ENCODE measurements around the gene GNL3. TPM values are rescaled to one million over a fixed set of nuclear protein-coding genes. Genes with fewer than 3 reads are reported as not detected.

Gene GNL3
- total RNA-seq, 4 donors from 2014 or later: 95.8 to 184 (median 112) TPM

DNA sequence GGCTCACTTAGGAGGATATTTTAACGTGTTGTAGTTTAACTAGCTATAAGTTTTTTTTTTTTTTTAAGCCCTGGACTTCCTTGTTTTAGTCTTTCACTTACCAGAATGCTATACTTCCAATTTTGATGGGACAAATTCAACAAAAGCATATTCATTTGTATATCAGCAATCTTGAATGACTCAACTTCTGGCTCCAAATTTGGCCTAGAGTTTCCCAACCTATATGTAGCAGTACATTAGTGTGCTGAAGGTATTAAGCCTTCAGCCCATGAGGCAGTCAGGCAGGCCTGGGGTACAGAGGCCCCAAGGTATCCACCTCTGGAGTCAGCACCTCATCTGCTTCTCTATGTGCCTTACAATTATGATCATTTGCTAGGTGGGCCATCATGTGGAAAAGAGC is 6.0 kb upstream of the GNL3 start:
- intact Hi-C loops (cut with DNase I): loop anchor here (10.0 kb wide), 1 partner anchor 145 kb away; the partner anchor contains the start of genes NT5DC2 and UQCC5
- WGBS, 2 donors: 38 to 52% methylated on average over 1 of the region's 1 CpG
- Histone ChIP-seq H3K27me3 (no peaks in the 10 kb centered on the region), H3K27ac (no peak overlapping the region), H3K9me3 (no peaks in the 10 kb centered on the region), H3K4me3 (no peak overlapping the region), H3K36me3 (peaks cover 22 to 59% (median 25%) of the 10 kb centered on the region in 3 donors), H3K4me1 (peaks cover 0 to 42% (median 22%) of the 10 kb centered on the region in 3 donors)
- no peak for TF ChIP-seq POLR2A (IDR thresholded peaks at IDR 0.05)
- TF ChIP-seq, protein P1, sequence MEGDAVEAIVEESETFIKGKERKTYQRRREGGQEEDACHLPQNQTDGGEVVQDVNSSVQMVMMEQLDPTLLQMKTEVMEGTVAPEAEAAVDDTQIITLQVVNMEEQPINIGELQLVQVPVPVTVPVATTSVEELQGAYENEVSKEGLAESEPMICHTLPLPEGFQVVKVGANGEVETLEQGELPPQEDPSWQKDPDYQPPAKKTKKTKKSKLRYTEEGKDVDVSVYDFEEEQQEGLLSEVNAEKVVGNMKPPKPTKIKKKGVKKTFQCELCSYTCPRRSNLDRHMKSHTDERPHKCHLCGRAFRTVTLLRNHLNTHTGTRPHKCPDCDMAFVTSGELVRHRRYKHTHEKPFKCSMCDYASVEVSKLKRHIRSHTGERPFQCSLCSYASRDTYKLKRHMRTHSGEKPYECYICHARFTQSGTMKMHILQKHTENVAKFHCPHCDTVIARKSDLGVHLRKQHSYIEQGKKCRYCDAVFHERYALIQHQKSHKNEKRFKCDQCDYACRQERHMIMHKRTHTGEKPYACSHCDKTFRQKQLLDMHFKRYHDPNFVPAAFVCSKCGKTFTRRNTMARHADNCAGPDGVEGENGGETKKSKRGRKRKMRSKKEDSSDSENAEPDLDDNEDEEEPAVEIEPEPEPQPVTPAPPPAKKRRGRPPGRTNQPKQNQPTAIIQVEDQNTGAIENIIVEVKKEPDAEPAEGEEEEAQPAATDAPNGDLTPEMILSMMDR (IDR thresholded peaks at IDR 0.05): no peak
- no peak for DNase-seq

DNA sequence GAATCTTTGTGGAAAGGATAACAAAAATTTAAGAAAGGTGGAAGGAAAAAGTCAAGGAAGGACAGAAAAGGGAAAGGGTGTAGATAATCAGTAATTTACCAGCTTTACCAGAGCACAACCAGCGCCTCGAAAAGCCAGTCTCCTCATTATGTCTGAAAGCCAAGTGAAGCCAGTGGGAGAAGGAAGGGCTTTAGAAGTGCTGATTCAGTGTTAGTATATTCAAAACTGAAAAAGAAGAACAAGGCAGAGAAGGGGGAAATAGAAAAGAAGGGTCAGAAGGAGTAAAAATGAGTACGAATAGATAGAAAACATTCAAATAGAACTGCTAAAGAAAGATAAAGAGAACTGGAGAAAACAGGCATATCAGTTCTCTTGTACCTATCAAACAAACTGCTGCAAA is 4.2 kb upstream of the GNL3 start:
- intact Hi-C loops (cut with DNase I): loop anchor here (10.0 kb wide), 1 partner anchor 147 kb away; the partner anchor contains the start of genes NT5DC2 and UQCC5
- H3K4me3 ChIP-seq: no peak overlapping the region
- H3K36me3 ChIP-seq: peaks cover 20 to 44% (median 22%) of the 10 kb centered on the region in 3 donors
- H3K27me3 ChIP-seq: no peaks in the 10 kb centered on the region
- TF ChIP-seq POLR2A (IDR thresholded peaks at IDR 0.05): no peak
- TF ChIP-seq, protein P1 (IDR thresholded peaks at IDR 0.05): no peak
- peaks cover 2 to 48% (median 25%) of the 10 kb centered on the region in 3 donors for H3K4me1 ChIP-seq
- H3K27ac ChIP-seq: peak overlapping the region in 3 of 4 donors; percentile 2 to 61 (median 30)
- 52 to 74% methylated on average over 3 of the region's 3 CpGs for WGBS, 2 donors
- H3K9me3 ChIP-seq: no peaks in the 10 kb centered on the region
- no peak for DNase-seq

DNA sequence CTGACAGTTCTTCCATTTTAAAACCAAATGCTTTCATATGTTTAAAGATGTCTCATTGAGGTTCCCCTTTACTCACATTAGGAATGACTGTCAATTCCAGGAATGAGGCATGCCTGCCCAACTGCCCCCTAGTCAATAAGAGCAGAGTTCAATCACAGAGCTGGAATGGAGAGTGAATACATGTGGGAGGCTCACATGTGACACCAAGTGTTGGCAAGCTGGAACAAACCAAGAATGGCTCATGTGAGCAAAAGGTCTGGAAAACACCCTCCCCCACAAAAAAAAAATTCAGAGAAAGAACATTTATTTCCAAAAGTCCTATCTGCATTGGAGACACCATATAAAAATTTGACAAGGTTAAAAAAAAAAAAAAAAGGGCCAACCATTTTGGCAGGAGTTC is 3.8 kb upstream of the GNL3 start:
- Histone ChIP-seq H3K27me3 (no peaks in the 10 kb centered on the region), H3K4me1 (peaks cover 6 to 52% (median 29%) of the 10 kb centered on the region in 3 donors), H3K27ac (peak overlapping the region in 3 of 4 donors; percentile 2 to 61 (median 30)), H3K36me3 (peaks cover 18 to 40% (median 22%) of the 10 kb centered on the region in 3 donors), H3K4me3 (no peak overlapping the region), H3K9me3 (no peaks in the 10 kb centered on the region)
- intact Hi-C loops (cut with DNase I): loop anchor here (10.0 kb wide), 1 partner anchor 147 kb away; the partner anchor contains the start of genes NT5DC2 and UQCC5
- DNase-seq: no peak
- TF ChIP-seq, protein P1 (IDR thresholded peaks at IDR 0.05): no peak
- TF ChIP-seq POLR2A (IDR thresholded peaks at IDR 0.05): no peak

DNA sequence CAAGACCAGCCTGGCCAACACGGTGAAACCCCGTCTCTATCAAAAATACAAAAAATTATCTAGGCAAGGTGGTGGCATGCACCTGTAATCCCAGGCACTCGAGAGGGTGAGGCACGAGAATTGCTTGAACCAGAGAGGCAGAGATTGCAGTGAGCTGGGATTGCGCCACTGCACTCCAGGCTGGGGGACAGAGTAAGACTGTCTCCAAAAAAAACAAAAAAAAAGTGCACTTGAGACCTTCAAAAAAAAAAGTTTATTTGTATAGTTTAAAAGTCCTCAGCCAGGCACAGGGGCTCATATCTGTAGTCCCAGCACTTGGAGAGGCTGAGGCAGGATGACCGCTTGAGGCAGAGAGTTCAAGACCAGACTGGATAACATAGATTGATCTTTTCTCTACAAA is 2.2 kb upstream of the GNL3 start:
- H3K4me1 ChIP-seq: peaks cover 11 to 68% (median 38%) of the 10 kb centered on the region in 3 donors
- no peak overlapping the region for H3K27ac ChIP-seq
- H3K9me3 ChIP-seq: no peaks in the 10 kb centered on the region
- intact Hi-C loops (cut with DNase I): loop anchor here (10.0 kb wide), 1 partner anchor 149 kb away; the partner anchor contains the start of genes NT5DC2 and UQCC5
- no peak for TF ChIP-seq POLR2A (IDR thresholded peaks at IDR 0.05)
- TF ChIP-seq, protein P1 (IDR thresholded peaks at IDR 0.05): no peak
- no peak overlapping the region for H3K4me3 ChIP-seq
- 67 to 73% methylated on average over 6 of the region's 6 CpGs for WGBS, 2 donors
- no peaks in the 10 kb centered on the region for H3K27me3 ChIP-seq
- peaks cover 15 to 40% (median 16%) of the 10 kb centered on the region in 3 donors for H3K36me3 ChIP-seq
- no peak for DNase-seq

DNA sequence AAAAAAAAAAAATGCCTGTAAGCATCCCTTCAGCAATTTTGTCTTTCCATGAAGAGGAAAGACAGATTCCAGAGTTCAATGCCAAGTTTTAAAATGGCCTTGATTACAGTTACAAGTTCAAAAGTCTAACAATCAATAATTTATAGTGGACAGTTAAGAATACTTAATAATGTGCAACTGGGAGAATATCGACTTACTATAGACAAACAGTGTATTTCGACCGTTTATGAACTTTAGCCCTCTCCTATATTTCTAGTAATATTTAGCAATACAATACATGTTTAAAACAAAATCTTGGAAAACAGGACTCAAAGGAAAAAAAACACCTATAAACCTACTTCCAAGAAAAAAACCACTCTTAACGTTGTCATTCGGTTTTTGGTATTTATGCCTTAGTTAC is 1.6 kb upstream of the GNL3 start:
- no peaks in the 10 kb centered on the region for H3K9me3 ChIP-seq
- no peak for DNase-seq
- H3K4me1 ChIP-seq: peaks cover 11 to 74% (median 40%) of the 10 kb centered on the region in 3 donors
- intact Hi-C loops (cut with DNase I): loop anchor here (10.0 kb wide), 1 partner anchor 149 kb away; the partner anchor contains the start of genes NT5DC2 and UQCC5
- TF ChIP-seq, protein P1 (IDR thresholded peaks at IDR 0.05): no peak
- no peak for TF ChIP-seq POLR2A (IDR thresholded peaks at IDR 0.05)
- peak overlapping the region in 1 of 4 donors; percentile 90 for H3K4me3 ChIP-seq
- no peaks in the 10 kb centered on the region for H3K27me3 ChIP-seq
- H3K36me3 ChIP-seq: peaks cover 10 to 40% (median 17%) of the 10 kb centered on the region in 3 donors
- WGBS, 2 donors: 49 to 54% methylated on average over 5 of the region's 5 CpGs
- H3K27ac ChIP-seq: peak overlapping the region in 1 of 4 donors; percentile 97

Data from esophagus squamous epithelium (tissue), 5 donors.